GDM1 (cell line): ENCODE data around the gene SECISBP2L.

Experiments used
- DNase-seq: peaks from one replicate; lab custom pipeline; 2025; lab: John Stamatoyannopoulos, UW

The SECISBP2L gene

DNA sequence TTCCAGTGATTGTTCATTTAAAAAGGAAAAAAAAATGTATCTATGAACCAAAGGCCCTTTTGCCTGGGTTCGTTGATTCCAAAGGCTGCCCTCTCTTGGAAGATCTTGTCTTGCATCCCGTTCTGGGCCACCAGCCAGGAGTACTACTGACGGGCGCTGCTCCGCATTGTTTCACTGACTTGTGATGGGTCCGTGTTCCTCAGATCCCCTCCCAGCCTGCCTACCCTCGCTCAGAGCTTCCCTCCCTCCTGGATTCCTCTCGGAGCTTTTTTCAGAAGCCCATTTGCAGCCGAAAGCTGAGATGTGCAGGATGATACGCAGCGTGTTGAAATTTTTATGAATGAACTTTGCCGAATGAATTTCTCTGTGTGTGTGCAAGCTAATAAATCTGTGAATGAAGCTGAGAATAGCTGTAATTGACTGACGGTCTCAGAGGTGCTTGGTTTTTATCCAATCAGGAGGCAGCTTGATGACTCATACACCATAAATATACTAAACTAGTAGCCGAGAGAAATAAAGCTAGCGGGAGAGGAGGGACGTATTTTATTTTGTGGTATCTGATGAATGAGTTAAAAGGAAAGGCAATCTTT lies 82.6 kb downstream of the SECISBP2L start, which contains the start of gene SHC4:
SHC4 (minus strand) TSS at position 396 of the 590 bp plus-strand sequence. CDS start 904 bp downstream, outside the sequence.
- no peak for DNase-seq

DNA sequence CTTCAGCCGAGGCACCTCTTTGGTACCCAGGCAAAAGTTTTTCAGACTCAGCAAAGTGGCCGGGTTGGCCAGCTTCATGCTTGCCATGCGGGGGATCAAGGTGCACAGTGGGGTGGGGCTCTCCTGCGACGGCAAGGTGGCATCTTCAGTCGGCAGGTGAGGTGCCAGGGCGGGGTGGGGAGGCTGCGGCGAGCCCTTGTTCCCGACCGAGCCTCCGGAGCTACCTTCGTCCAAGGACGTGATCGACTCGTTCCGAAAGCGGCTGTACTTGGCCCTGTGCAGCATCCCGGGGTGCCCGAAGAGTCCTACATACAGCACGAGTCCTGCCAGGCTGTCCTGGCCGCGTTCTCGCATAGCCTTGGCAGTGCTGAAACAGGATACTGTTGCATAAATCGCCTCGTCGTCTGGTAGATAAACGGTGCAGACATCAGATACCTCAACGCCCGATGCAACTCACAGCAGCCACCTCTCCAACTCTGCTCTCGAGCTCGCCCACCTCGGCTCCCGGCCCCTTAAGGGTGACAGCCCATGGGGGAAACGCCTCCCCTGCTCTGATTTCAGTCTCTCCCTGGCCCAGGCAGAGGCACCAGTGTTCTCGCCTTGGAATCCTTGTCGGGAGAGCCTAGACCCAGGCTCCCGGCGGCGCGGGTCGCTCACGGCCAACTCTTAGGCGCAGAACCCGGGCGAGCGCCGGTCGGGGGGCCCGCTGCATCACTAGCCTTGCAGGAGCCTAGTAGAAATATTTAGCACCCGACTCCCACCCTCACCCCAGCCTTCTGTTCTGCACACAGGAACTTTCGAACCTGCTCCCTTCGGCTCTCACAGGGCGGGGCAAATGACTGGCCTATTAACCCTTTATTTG lies 83.4 kb downstream of the SECISBP2L start:
- DNase-seq: no peak

DNA sequence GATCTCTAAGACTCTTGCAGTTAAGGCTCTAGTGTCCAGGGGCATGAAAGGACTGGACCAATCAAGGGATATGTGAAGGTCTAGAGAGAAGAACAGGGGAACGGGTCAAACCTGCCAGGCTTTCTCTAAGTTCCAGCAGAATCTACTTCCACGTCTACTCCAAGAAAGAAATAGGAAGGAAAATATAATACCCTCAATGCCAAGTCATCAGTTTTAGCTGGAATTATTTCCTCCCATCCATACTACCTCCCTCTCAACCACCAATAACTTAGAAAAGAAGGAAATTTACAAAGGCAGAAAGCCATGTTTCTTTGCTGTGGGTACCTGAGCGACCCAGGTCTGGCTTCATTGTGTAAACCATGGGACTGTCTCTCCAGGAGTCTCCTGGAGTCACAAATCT lies 90.3 kb downstream of the SECISBP2L start:
- DNase-seq: no peak

- DNase-seq: no peak
Measured at GRCh38 chr15:48955370-48955769, 90.9 kb downstream of the SECISBP2L start.

DNA sequence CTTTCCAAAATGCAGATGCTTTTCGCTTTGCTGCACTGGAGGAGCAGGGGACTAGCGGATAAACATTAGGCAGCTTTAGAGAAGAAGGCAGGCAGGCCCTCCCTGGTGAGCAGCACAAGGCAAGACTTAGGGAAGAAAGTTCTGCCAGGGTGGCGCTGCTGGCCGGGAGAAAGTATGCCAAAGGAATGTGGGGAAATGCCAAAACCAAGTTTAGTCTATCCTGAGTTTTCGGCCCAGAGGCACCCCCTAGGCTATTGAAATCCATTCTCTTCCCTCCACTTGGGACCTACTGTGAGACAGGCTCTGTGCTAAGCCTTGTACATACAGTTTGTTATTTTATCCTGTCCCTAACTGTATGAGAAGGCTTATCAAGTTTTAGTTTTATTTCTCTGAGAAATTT lies 91.7 kb downstream of the SECISBP2L start:
- no peak for DNase-seq

DNA sequence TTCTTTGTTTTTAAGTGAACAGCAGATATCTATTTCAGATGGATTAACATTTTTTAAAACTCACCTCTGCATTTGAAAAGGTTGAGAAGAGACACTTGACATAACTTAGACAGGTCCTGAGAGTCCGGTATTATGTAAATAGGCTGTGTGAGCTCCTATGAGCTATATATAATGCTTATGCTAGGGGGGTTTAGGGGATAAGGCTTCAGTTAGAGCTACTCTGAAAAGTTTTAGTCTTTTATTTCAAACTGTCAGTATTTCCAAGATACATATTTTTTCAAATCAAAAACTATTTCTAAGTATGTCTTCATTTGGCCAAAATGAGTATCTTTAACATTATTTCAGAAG lies 99.4 kb downstream of the SECISBP2L start:
- no peak for DNase-seq

- peak; percentile 23 for DNase-seq
Measured at GRCh38 chr15:48946074-48946839, 100.0 kb downstream of the SECISBP2L start.

- DNase-seq: no peak
Measured at GRCh38 chr15:48945386-48945785, 100.9 kb downstream of the SECISBP2L start.

DNA sequence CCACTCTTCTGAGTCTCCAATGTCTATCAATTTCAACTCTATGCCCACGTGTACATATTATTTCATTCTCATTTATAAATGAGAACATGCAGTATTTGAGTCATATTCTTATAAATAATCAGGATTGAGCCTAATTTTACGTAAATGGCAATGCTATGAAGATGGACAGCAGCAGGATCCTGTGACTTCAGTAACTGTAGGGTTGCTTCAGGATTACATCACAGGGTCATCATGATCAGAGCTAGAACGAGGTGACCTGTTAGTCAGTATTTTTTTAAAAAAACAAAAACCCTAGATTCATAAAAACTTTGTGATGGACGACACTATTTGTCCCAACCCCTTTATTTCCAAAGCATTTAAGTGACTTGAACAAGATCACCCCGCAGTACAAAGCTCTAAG lies 104.3 kb downstream of the SECISBP2L start:
- no peak for DNase-seq

DNA sequence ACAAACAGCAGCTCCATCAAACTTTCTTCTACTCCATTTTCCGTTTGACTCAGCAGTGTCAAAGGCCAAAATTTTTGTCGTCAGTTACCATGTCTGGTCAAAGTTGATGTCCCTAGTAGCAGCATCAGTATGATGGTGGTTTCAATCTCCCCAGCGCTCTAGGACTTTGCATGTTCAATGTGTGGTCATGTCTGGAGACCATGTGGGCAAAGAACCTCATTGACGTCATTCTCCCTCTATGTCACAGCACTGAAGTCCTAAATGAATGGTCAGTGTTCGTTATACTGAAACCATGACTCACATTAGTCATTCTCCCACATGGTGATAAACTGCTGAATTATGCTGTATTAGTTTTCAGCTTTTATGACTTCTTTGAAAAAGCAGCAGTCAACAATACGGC lies 105.7 kb downstream of the SECISBP2L start:
- no peak for DNase-seq

DNA sequence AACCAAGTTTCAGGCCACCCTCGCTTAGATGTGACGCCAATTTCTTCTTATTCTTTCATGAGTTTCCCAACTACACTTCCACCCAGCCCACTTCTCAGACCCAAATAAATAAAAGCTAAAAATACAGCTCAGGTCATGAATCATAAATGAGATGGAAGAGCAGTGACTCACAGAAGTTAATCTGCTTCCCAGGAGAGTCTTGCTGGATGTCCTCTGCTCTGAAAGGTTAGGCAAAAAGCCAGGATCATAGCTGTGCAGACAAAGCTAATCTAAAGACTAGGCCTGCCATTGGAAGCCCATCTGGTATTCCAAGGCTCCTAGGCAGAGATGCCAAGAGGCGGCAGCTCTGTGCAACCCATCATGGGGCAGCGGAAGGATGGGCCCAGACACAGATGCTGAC lies 106.6 kb downstream of the SECISBP2L start:
- DNase-seq: no peak
